GM19193 (cell line): ENCODE data around the gene HJURP.

Experiments
- POLR2A ChIP-seq: IDR thresholded peaks from 4 replicates; pipeline ENCODE4 v1.6.1; 2011; ENCODE audit not compliant: insufficient read depth, insufficient read length; ENCODE audit errors: extremely low read depth

Gene HJURP

GRCh38 chr2:233798335-233799086, 55.8 kb downstream of the HJURP start:
- no peak for TF ChIP-seq POLR2A

- no peak for TF ChIP-seq POLR2A
Measured at GRCh38 chr2:233796254-233796653, 58.1 kb downstream of the HJURP start.

- TF ChIP-seq POLR2A = no peak
Measured at GRCh38 chr2:233795735-233796171, 58.6 kb downstream of the HJURP start.

- no peak for TF ChIP-seq POLR2A
Measured at GRCh38 chr2:233794128-233794658, 60.1 kb downstream of the HJURP start.

- no peak for TF ChIP-seq POLR2A
Measured at GRCh38 chr2:233793465-233794127, 60.7 kb downstream of the HJURP start.

- no peak for TF ChIP-seq POLR2A
Measured at GRCh38 chr2:233792720-233793119, 61.6 kb downstream of the HJURP start.

- no peak for TF ChIP-seq POLR2A
Measured at GRCh38 chr2:233791883-233792329, 62.4 kb downstream of the HJURP start.

- TF ChIP-seq POLR2A = no peak
Measured at GRCh38 chr2:233791151-233791882, 63.0 kb downstream of the HJURP start.

GRCh38 chr2:233789554-233789953, 64.8 kb downstream of the HJURP start:
- no peak for TF ChIP-seq POLR2A
